ENCODE results near the gene VWA8.
"Not testable (repeated sequence)": the region's sequence is repeated elsewhere in the genome, so short reads cannot be mapped to it uniquely, and the experiment has no call there.

The VWA8 gene

GRCh38 chr13:41883147-41883546 lies 77.8 kb downstream of the VWA8 start:
- H3K4me3 ChIP-seq (replicated peaks; ENCODE audit: low read depth, low read length): no peak overlapping the region
- DNase-seq (ENCODE audit: extremely low read depth, low read depth): no peak
- TF ChIP-seq, protein P1, sequence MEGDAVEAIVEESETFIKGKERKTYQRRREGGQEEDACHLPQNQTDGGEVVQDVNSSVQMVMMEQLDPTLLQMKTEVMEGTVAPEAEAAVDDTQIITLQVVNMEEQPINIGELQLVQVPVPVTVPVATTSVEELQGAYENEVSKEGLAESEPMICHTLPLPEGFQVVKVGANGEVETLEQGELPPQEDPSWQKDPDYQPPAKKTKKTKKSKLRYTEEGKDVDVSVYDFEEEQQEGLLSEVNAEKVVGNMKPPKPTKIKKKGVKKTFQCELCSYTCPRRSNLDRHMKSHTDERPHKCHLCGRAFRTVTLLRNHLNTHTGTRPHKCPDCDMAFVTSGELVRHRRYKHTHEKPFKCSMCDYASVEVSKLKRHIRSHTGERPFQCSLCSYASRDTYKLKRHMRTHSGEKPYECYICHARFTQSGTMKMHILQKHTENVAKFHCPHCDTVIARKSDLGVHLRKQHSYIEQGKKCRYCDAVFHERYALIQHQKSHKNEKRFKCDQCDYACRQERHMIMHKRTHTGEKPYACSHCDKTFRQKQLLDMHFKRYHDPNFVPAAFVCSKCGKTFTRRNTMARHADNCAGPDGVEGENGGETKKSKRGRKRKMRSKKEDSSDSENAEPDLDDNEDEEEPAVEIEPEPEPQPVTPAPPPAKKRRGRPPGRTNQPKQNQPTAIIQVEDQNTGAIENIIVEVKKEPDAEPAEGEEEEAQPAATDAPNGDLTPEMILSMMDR (IDR thresholded peaks at IDR 0.05; ENCODE audit: low read depth, low read length, missing control alignments): no peak

- not testable (repeated sequence) for H3K4me3 ChIP-seq (replicated peaks; ENCODE audit: low read depth, low read length); DNase-seq (ENCODE audit: extremely low read depth, low read depth)
Observed at GRCh38 chr13:41881890-41882289, 79.0 kb downstream of the VWA8 start.

- no peak for DNase-seq (ENCODE audit: extremely low read depth, low read depth)
- TF ChIP-seq, protein P1 (IDR thresholded peaks at IDR 0.05; ENCODE audit: low read depth, low read length, missing control alignments): no peak
- H3K4me3 ChIP-seq (replicated peaks; ENCODE audit: low read depth, low read length): no peak overlapping the region
Observed at GRCh38 chr13:41880966-41881365, 79.9 kb downstream of the VWA8 start.

- DNase-seq (ENCODE audit: extremely low read depth, low read depth): no peak
- H3K4me3 ChIP-seq (replicated peaks; ENCODE audit: low read depth, low read length): no peak overlapping the region
- TF ChIP-seq, protein P1 (IDR thresholded peaks at IDR 0.05; ENCODE audit: low read depth, low read length, missing control alignments): no peak
Observed at GRCh38 chr13:41864658-41865057, 96.3 kb downstream of the VWA8 start.

GRCh38 chr13:41862659-41863058 lies 98.2 kb downstream of the VWA8 start:
- not testable (repeated sequence) for H3K4me3 ChIP-seq (replicated peaks; ENCODE audit: low read depth, low read length); DNase-seq (ENCODE audit: extremely low read depth, low read depth)

DNA sequence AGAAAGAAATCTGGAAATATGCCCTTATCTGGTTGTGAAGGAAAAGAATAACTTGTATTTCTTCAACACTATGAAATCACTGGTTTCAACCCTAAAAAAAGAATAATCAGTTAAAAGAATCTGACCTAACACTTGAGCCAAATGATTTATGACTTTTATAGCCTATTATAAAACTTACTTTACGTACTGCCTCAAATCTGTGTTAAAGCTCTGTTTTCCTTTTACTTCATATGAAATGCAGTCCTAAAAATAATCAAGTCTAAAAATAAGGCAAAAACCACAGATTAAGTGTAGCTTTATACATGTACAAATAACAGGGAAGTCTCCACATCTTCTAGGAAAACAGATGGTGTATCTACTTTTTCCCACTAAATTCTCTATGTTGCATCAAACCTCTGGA lies 101.3 kb downstream of the VWA8 start:
- DNase-seq (ENCODE audit: extremely low read depth, low read depth): no peak
- TF ChIP-seq, protein P1 (IDR thresholded peaks at IDR 0.05; ENCODE audit: low read depth, low read length, missing control alignments): no peak
- H3K4me3 ChIP-seq (replicated peaks; ENCODE audit: low read depth, low read length): no peak overlapping the region

DNA sequence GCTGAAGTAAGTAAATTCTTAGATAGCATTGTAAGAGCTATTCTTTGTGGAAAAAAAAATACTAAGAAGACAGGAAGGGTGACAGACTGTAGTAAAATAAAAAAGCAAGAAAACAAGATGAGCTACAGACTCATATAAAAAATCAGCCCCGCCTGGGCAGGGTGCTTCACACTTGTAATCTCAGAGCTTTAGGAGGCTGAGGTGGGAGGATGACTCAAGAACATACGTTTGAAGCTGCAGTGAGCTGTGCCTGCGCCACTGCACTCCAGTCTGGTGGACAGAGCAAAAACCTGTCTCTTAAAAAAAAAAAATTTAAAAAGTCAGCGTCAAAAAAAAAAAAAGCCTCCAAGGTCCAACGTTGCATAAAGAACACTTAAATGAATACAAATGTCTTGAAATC lies 102.1 kb downstream of the VWA8 start:
- no peak for DNase-seq (ENCODE audit: extremely low read depth, low read depth)
- TF ChIP-seq, protein P1 (IDR thresholded peaks at IDR 0.05; ENCODE audit: low read depth, low read length, missing control alignments): no peak
- no peak overlapping the region for H3K4me3 ChIP-seq (replicated peaks; ENCODE audit: low read depth, low read length)

- no peak overlapping the region for H3K4me3 ChIP-seq (replicated peaks; ENCODE audit: low read depth, low read length)
- no peak for DNase-seq (ENCODE audit: extremely low read depth, low read depth)
- TF ChIP-seq, protein P1 (IDR thresholded peaks at IDR 0.05; ENCODE audit: low read depth, low read length, missing control alignments): no peak
Observed at GRCh38 chr13:41854758-41855157, 106.2 kb downstream of the VWA8 start.

Data from HFF-Myc (cell line).